GM18861 (cell line): ENCODE results near the gene OR56B1.

Source experiments
- ATAC-seq: cut with Tn5 transposase; IDR thresholded peaks from one replicate; pipeline ENCODE4 v1.9.1; 2021; ENCODE audit not compliant: unreplicated experiment

The OR56B1 gene

GRCh38 chr11:5726351-5726750 lies 9.9 kb upstream of the OR56B1 start:
- ATAC-seq, result no peak

DNA sequence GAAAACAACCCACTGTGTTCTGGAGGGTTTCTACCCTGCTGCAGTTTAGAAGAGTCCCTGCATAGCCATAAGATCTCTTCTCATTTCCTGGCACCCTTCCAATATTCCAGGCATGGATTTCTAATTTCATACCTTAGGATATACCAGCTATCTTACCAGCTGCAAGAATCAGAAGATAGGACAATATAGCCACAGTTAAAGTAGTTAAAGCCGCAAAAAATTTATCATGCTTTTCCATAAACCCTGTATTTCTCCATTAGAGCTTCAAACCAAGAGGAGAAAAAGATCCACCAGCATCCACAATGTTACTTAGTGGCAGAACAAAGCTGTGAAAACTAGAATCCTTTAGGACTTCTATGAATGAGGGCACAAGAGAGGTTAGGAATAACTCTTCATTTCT lies 8.6 kb upstream of the OR56B1 start:
- ATAC-seq, result no peak

GRCh38 chr11:5737091-5737490 lies 843 bp downstream of the OR56B1 start:
- ATAC-seq, result no peak

- no peak for ATAC-seq
These were observed 1.6 kb downstream of the OR56B1 start for GRCh38 chr11:5737670-5738392.

- no peak for ATAC-seq
These were observed 2.2 kb downstream of the OR56B1 start for GRCh38 chr11:5738431-5738830.

GRCh38 chr11:5746614-5747013 lies 10.4 kb downstream of the OR56B1 start:
- no peak for ATAC-seq

- no peak for ATAC-seq
These were observed 13.6 kb downstream of the OR56B1 start for GRCh38 chr11:5749836-5750235.

GRCh38 chr11:5753943-5754342 lies 17.7 kb downstream of the OR56B1 start, which contains the start of gene OR52N4:
Gene OR52N4, plus strand, starts transcription at chr11:5754243. Its CDS starts 498 bp downstream, at chr11:5754741.
- no peak for ATAC-seq

GRCh38 chr11:5767056-5767455 lies 30.8 kb downstream of the OR56B1 start:
- ATAC-seq, result no peak

- ATAC-seq, result no peak
These were observed 47.0 kb downstream of the OR56B1 start, which contains the start of gene OR52N5 for GRCh38 chr11:5783255-5783654. Gene OR52N5, minus strand, starts transcription at chr11:5783355. Its CDS starts 4,721 bp downstream, at chr11:5778634.
